Astrocyte of the hippocampus (primary cell): ENCODE data around the gene ERCC4.
"Not testable (repeated sequence)": the region's sequence is repeated elsewhere in the genome, so short reads cannot be mapped to it uniquely, and the experiment has no call there.

Experiments used
- DNase-seq: peaks from one replicate; pipeline ENCODE4 v3.0.0; 2011; ENCODE audit warnings: low read depth, low spot score

Gene ERCC4

DNA sequence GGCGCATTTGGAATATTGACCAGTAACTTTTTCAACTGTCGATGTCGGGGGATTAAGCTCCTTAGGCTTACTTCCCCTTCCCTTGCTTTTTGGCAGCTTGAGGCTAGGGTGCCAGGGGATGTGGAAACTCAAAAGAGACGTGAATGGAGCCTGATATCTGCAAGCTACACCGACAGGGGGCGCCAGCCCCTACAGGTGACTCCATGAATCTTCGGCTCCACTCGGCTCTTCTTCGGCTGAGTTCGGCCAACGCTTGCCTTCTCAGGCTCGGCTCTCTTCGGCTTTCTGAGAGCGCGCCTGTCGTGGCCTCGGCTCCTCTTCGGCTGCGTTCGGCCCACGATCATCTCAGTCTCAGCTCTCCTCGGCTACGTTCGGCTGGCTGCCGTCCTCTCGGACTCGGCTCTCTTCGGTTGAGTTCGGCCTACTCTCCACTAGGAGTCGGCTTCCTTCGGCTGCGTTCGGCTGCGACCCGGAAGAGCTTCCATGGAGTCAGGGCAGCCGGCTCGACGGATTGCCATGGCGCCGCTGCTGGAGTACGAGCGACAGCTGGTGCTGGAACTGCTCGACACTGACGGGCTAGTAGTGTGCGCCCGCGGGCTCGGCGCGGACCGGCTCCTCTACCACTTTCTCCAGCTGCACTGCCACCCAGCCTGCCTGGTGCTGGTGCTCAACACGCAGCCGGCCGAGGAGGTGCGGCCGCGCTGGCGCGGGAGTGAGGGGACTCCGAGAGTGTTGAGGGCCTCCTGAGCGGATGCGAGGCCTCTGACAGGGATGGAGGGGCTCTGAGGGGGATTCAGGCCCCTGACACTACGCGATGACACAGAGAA is at the start of gene ERCC4:
ERCC4 (plus strand) TSS at position 472 of the 827 bp plus-strand sequence; CDS start at position 484, 12 bp downstream.
- DNase-seq = peak; percentile 100

- peak; percentile 50 for DNase-seq
Observed at GRCh38 chr16:13873835-13874438, 46.0 kb upstream of the ERCC4 start.

DNA sequence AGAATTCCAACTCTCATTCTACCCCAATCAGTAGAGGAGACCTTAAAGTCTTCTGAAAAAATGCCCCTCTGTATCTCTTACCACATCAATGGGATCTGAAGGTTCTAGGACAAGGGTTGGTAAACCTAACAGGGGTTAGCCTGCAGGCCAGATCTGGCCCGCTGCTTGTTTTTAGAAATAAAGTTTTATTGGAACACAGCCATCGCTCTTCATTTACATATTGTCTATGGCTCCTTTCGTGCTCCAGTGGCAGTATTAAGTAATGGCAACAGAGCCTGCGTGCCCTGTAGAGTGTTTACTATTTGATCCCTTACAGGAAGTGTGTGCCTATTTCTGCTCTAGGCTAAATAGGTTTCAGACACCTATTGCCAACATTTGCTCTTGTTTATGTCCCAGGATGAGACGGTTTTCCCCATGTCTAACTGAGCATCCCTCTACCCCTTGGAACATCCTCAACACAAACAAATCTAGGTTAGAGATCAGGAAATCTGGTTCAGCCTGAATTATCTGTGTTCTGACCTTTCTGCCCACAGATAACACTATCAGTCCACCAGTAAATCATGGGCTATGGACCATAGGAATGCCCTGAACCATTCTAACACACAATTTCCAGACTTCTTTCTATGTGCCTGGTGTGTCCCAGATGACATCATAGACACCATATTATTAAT is 44.2 kb upstream of the ERCC4 start:
- no peak for DNase-seq

- peak; percentile 34 for DNase-seq
Observed at GRCh38 chr16:13883276-13883675, 36.7 kb upstream of the ERCC4 start.

GRCh38 chr16:13883881-13884280 is 36.1 kb upstream of the ERCC4 start:
- DNase-seq = no peak

DNA sequence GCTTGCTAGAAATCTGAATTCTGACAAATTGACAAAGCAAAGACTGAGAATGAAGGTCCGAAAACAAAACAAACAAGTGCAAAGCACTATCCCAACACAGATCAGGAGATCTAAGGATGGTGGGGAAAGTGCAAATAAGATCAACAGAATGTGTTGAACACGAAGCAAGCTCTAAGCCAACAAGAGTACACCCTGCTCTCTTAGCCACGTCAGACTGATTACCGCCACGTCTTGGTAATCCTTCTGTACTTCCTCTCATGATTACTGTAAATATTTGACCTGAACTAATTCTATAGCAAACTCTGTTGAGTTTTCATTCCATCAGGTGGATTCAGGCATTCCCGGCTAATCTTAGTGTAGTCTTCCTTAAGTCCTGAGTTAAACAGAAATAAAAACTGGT is 34.3 kb upstream of the ERCC4 start:
- DNase-seq = no peak

DNA sequence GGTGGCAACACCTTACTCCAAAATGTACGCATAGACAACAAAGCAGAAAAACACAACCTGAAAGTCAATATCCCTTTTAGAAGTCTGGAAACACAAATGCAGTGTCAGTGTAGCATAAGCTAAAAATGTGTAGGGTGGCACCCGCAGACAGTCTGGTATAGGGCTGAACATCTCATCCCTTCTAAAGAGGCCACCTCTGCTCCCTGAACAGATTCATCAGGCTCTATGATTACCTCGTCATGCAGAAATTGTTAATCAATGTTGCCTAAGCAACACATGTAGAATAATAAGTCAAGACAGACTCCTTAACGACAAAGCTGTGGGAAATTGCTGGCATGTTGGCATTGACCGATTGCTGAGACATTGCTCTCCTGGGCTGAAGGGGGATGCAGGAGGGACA is 33.3 kb upstream of the ERCC4 start:
- no peak for DNase-seq

- DNase-seq = not testable (repeated sequence)
Observed at GRCh38 chr16:13889323-13889722, 30.6 kb upstream of the ERCC4 start.

DNA sequence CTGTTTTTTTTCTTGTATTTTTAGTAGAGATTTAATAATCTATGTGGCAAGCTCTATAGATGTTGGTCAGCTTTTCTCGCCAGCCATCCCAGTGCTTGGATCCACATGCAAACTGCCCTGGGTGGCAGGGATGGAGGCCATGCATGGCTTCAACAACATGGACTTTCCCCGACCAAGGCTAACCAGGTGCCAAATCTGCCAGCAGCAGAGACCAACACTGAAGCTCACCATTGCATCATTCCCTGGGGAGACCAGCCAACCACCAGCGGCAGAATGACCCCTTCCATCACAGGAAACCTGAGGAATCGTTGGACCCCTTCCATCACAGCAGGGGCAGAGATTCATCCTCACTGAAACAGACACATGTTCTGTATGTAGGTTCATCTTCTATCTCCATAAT is 27.7 kb upstream of the ERCC4 start:
- DNase-seq = no peak

- no peak for DNase-seq
Observed at GRCh38 chr16:13895516-13895915, 24.4 kb upstream of the ERCC4 start.

GRCh38 chr16:13896543-13897182 is 23.3 kb upstream of the ERCC4 start:
- DNase-seq = no peak

- DNase-seq = no peak
Observed at GRCh38 chr16:13897806-13898205, 22.1 kb upstream of the ERCC4 start.

GRCh38 chr16:13898233-13898632 is 21.7 kb upstream of the ERCC4 start:
- no peak for DNase-seq

GRCh38 chr16:13902052-13902451 is 17.9 kb upstream of the ERCC4 start:
- no peak for DNase-seq

DNA sequence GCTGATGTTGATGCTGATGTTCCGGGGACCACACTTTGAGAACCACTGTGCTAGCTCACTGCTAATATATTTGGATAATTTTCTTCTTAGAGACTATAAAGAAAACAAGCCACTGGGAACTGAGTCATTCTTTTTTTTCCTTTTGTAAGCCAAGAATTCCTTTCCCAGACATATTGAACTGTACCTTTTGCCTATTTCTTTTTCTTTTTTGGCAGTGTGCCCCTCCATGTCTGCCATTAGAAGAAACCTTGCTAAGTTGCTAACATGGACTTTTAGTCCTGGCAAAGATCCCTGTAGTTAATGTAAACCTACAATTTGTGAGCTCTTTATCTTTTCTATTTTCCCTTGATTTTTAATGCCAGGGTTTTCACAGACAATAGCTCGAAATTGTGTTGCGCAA is 17.3 kb upstream of the ERCC4 start:
- DNase-seq = peak; percentile 78

- DNase-seq = no peak
Observed at GRCh38 chr16:13904179-13904691, 15.7 kb upstream of the ERCC4 start.

DNA sequence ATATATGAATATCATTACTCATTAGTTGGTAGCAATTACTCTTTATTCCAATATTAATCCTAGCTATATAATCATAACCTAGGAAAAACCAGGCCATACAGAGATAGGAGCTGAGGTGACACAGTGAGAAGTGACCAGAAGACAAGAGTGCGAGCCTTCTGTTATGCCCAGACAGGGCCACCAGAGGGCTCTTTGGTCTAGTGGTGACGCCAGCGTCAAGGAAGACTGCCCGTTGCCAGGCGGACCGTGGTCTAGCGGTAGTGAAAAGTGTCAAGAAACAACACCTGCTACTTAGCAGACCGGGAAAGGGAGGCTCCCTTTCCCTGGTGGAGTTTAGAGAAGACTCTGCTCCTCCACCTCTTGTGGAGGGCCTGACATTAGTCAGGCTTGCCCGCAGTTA is 15.1 kb upstream of the ERCC4 start:
- not testable (repeated sequence) for DNase-seq

- no peak for DNase-seq
Observed at GRCh38 chr16:13906168-13907089, 13.5 kb upstream of the ERCC4 start.

GRCh38 chr16:13907431-13907830 is 12.5 kb upstream of the ERCC4 start:
- no peak for DNase-seq

GRCh38 chr16:13909069-13909468 is 10.9 kb upstream of the ERCC4 start:
- no peak for DNase-seq

- DNase-seq = peak; percentile 96
Observed at GRCh38 chr16:13909872-13910303, 10.1 kb upstream of the ERCC4 start.
